PFSK-1 (cell line): ENCODE data around the gene SCAF4.

Experiments
- POLR2AphosphoS5 ChIP-seq: IDR thresholded peaks from 2 replicates; pipeline ENCODE4 v1.6.1; 2012; ENCODE audit warnings: low read depth, mild to moderate bottlenecking, control low read depth, low read length, moderate library complexity
- SIN3A ChIP-seq: IDR thresholded peaks from 2 replicates; pipeline ENCODE4 v1.6.1; 2012; ENCODE audit warnings: mild to moderate bottlenecking, low read length, moderate library complexity, borderline replicate concordance; ENCODE audit not compliant: insufficient read depth
- TF ChIP-seq, protein P1 (sequence below), 2 experiments: IDR thresholded peaks; 2 replicates each; pipeline versions ENCODE4 v1.6.1 to v1.8.0; 2011 to 2012; ENCODE audit warnings: low read depth in 2 of 2, low read length in 2 of 2, control low read depth in 1 of 2, inconsistent platforms in 1 of 2, mild to moderate bottlenecking in 1 of 2, moderate library complexity in 1 of 2; ENCODE audit not compliant: insufficient read depth in 1 of 2

DNA sequence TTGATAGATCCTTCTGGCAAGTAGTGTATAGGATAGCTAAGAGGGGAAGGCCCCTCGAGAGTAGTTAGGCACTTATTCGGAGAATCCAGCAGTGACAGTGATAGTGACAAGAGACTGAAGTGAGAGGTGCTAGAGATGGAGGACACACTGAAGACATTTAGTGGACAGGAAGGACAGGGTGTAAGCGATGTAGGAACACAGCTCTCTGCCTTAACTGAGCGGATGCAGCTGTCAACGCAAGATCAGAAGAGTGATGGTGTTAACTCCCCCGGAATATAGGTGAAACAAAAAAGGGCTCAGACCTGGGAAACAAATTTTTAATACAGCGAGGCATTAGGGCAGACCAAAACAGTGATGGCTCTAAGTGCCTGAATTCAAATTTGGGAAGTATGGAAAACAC, 56.6 kb downstream of the SCAF4 start:
- 0 out of 2 replicates have a peak, but pooled peaks have one; percentile 32 for TF ChIP-seq POLR2AphosphoS5
- TF ChIP-seq, protein P1, sequence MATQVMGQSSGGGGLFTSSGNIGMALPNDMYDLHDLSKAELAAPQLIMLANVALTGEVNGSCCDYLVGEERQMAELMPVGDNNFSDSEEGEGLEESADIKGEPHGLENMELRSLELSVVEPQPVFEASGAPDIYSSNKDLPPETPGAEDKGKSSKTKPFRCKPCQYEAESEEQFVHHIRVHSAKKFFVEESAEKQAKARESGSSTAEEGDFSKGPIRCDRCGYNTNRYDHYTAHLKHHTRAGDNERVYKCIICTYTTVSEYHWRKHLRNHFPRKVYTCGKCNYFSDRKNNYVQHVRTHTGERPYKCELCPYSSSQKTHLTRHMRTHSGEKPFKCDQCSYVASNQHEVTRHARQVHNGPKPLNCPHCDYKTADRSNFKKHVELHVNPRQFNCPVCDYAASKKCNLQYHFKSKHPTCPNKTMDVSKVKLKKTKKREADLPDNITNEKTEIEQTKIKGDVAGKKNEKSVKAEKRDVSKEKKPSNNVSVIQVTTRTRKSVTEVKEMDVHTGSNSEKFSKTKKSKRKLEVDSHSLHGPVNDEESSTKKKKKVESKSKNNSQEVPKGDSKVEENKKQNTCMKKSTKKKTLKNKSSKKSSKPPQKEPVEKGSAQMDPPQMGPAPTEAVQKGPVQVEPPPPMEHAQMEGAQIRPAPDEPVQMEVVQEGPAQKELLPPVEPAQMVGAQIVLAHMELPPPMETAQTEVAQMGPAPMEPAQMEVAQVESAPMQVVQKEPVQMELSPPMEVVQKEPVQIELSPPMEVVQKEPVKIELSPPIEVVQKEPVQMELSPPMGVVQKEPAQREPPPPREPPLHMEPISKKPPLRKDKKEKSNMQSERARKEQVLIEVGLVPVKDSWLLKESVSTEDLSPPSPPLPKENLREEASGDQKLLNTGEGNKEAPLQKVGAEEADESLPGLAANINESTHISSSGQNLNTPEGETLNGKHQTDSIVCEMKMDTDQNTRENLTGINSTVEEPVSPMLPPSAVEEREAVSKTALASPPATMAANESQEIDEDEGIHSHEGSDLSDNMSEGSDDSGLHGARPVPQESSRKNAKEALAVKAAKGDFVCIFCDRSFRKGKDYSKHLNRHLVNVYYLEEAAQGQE (IDR thresholded peaks at IDR 0.05; ENCODE audit: insufficient read depth in 1 of 2, low read depth in 2 of 2, low read length in 2 of 2) = no peak
- TF ChIP-seq SIN3A = no peak
